SIG-M5 treated with dmso at 0.1 percent for 504 hours (cell line): ENCODE results near the gene FA2H.
"Not testable (repeated sequence)": the region's sequence is repeated elsewhere in the genome, so short reads cannot be mapped to it uniquely, and the experiment has no call there.

Source experiments
- DNase-seq: peaks from one replicate; lab custom pipeline; 2025; ENCODE audit not compliant: unreplicated experiment; lab: John Stamatoyannopoulos, UW

Gene FA2H, protein sequence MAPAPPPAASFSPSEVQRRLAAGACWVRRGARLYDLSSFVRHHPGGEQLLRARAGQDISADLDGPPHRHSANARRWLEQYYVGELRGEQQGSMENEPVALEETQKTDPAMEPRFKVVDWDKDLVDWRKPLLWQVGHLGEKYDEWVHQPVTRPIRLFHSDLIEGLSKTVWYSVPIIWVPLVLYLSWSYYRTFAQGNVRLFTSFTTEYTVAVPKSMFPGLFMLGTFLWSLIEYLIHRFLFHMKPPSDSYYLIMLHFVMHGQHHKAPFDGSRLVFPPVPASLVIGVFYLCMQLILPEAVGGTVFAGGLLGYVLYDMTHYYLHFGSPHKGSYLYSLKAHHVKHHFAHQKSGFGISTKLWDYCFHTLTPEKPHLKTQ

DNA sequence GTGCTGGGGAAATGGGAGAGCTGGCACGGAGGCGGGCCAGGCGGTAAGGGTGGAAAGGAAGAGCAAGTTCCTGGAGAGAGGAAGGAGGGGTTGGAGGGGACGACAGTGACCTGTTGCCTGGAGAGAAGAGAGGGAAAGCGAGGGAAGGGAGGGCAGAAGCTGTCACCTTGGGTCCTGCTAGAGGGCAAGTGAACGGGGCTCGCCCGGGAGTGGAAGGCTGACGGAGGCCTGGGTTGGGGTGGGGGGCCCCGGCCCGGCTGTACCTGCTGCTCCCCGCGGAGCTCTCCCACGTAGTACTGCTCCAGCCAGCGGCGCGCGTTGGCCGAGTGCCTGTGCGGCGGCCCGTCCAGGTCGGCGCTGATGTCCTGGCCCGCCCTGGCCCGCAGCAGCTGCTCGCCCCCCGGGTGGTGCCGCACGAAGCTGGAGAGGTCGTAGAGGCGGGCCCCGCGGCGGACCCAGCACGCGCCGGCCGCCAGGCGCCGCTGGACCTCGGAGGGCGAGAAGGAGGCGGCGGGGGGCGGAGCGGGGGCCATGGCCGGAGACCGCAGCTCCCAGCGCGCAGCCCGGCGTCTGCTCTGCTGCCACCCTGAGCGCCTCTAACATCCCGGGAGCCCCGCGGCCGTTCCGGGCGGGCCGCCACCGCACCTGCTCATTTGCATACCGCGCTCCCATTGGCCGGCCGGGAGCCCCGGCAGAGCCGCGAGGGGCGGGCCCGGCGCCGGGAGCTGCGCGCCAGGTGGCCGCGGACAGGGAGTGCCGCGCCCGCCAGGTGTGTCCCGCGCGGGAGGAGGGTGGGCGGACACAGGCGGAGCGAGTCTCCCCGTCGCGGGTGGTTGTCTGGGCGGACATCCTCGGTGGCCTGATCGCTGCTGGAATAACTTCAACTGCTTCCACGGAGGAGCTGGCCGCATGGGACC lies at the start of gene FA2H:
Gene FA2H, minus strand, starts transcription at position 598 of the 917 bp plus-strand sequence. Its CDS starts 65 bp downstream, at position 533.
- peak; percentile 62 for DNase-seq

DNA sequence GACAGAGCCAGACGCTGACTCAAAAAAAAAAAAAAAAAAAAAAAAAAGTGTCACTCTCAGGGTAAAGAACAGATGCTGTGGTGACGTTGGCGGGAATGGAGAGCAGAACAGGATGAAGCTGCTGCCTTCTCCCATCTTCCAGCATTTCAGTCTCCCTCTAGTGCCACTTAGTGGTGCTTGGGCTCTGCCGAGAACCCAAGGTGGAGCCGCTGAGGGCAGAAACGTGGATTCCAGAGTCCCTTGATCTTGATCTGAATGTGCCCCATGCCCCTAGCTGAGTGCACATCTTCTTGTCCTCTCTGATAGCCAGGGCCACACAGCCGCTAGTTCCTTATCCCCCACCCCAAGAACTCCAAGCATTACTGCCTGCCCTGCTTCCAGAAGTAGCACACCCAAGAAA lies 43.2 kb upstream of the FA2H start:
- no peak for DNase-seq

DNA sequence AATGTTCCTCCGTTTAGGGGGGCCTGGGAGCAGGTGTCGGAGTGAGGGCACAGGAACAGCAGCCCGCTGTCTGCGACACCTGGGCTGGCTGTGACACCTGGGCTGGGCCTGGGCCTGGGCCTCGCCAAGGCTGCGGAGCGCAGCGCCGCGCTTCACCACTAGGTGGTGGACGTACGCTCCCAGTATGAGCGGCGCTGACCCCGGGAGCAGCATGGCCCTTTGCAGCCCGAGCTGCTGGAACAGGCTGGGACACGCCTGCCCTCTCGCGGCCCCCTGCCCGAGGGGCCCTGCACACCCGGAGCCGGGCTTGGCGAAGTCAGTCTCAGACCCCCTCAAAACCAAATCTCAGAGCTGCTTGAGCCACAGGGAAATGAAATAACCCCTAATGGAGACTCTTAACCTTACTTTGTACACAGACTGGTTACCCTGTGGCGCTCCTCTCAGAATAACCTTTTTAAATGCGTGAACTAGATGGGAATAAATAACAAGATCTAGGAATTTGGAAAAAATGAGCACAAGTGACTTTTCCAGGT lies 38.6 kb upstream of the FA2H start:
- peak; percentile 48 for DNase-seq

DNA sequence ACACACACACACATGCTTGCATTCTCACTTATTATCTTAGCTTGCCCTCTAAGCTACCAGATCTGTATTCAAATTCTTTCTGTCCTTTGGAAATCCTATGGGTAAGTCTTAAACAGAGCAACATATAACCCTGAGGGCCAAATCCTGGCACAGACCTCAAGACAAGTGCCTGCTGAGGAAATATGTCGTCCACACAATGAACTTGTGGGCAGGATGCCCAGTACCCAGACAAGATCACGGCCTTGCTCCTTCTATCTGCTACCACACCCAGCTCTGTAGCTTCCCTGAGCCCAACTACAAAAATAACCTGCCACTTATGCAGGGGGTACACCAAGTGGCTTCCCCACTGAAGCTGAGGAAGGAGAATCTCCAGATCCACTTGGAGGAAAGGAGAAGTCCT lies 37.3 kb upstream of the FA2H start:
- no peak for DNase-seq

DNA sequence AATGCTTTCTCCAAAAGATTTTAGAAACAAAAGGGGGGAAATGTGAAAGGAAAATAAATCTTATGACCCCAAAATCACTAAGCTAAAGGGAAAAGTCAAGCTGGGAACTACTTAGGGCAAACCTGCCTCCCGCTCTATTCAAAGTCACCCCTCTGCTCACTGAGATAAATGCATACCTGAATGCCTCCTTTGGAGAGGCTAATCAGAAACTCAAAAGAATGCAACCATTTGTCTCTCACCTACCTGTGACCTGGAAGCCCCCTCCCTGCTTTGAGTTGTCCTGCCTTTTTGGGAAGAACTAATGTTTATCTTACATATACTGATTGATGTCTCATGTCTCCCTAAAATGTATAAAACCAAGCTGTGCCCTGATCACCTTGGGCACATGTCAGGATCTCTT lies 36.6 kb upstream of the FA2H start:
- DNase-seq: not testable (repeated sequence)

DNA sequence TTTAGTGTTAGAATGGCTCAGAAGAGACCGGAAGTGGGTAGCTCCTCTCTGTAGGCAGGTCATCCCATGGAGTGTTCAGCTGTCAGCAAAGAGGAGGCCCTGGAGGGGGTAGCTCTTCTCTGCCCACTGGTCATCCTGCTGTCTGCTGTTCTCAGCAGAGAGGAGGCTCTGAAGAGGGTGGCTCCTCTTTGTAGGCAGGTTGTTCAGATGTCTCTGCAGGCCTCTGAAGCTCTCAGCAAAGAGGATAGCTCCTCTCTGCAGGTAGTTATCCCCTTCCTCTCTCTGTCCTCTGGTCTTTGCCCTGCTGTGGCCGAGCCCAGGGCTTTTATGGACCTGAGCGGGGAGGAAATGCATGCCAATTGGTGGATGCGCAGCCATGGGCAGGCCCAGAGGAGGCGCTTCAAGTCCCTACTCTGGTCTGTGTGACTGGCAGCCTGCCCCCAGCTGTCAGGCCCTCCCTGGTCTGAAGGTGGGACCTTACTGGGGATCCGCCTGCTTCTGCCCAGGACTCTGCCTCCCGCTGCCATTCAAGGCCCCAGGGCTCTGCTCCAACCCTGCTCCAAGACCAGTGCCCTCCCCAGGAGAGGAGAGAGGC lies 32.5 kb upstream of the FA2H start:
- no peak for DNase-seq

DNA sequence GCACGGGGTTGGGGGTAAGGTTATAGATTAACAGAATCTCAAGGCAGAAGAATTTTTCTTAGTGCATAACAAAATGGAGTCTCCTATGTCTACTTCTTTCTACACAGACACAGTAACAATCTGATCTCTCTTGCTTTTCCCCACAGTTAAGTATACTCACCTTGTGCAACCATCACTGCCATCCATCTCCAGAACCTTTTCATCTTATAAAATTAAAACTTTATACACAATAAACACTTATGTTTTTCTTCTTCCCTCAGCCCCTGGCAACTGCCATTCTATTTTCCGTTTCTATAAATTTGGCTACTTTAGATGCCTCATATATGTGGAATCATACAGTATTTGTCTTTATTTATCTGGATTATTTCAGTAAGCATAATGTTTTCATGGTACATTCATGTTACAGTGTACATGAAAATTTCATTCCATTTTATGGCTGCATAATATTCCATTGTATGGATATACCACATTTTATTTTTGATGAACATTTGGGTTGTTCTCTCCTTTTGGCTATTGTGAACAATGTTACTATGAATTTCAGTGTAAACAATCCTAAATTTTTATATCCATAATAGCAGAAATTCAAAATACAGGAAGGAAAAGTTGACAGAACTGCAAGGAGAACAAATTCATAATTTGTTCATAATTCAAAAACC lies 25.7 kb upstream of the FA2H start:
- DNase-seq: no peak

DNA sequence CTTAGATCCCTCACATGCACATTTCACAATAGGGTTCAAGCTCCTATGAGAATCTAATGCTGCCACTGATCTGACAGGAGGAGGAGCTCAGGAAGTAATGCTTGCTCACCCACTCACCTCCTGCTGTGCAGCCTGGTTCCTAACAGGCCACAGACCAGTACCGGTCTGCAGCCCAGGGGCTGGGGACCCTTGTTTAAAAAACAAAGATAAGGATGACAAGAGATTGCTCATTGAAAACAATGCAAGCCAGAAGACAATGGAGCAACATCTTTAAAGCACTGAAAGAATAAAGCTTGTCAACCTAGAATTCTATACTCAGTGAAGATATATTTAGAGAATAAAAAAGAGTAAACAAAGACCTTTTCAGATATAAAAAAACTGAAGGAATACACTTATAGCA lies 22.8 kb upstream of the FA2H start:
- no peak for DNase-seq

DNA sequence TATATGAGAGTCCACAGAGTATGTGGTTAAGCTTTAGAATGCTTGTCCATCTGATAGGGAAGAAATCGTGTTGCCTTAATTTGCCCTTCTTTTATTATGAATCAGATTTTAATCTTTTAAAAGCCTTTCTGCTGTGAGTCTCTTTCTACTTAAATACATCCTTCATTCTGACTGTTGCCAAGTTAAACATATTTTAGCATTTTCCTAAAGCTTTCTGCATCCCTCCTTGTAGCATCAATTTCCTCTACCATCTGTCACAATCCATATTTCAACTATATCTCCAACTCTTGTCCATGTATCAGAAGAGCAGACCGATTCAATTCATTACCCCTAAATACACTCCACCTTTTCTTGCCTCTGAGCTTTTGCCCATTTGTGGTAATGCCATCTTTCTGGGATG lies 20.5 kb upstream of the FA2H start:
- DNase-seq: no peak

DNA sequence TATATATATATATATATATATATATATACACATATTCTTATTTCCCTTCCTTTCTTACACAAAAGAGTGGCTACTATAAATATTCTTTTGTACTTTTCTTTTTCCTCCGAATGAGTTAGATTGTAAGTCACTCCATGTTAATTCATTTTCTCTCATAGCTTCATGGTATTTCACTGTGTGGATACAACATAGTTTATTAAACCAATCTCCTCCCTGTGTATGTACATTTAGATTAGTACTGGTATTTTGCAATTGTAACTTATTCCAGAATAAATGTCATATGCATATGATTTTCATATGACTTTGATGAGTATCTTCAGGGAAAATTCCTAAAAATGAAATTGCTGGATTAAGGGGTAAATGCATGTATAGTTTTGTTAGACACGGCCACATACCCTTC lies 20.0 kb upstream of the FA2H start:
- no peak for DNase-seq

DNA sequence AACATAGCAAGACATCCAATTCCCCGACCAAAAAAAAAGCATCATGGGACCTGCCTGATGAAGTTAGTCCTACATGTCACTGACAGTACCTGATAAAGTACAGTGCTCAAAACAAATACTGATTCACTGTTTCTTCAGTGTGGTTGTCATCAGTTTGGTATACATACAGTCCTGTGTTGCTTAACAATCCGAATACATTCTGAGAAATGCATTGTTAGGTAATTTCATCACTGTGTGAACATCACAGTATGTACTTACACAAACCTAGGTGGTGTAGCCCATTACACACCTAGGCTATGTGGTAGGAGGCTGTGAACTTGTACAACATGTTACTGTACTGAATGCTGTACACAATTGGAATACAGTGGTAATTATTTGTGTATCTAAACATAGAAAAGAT lies 19.0 kb upstream of the FA2H start:
- no peak for DNase-seq

DNA sequence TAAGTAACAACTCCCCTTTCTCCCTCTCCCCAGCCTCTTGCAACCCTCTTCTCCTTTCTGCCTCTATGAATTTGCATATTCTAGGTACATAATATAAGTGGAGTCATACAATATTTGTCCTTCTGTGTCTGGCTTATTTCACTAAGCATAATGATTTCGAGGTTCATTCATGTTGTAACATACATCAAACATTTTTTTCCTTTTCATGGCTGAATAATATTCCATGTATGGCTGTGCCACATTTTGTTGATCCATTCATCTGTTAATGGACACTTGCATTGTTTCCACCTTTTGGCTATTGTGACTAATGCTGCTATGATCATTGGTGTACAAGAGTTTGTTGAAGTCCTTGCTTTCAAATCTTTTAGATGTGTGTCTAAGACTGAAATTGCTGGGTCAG lies 17.6 kb upstream of the FA2H start:
- DNase-seq: no peak

DNA sequence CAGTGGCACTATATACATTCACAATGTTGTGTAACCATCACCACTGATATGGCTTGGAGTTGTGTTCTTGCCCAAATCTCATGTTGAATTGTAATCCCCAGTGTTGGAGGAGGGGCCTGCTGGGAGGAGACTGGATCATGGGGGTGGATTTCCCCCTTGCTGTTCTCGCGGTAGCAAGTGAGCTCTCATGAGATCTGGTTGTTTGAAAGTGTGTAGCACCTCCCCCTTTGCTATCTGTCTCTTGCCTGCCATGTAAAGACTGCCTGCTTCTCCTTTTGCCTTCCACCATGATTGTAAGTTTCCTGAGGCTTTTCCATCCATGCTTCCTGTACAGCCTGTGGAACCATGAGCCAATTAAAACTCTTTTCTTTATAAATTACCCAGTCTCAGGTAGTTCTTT lies 17.1 kb upstream of the FA2H start:
- not testable (repeated sequence) for DNase-seq

DNA sequence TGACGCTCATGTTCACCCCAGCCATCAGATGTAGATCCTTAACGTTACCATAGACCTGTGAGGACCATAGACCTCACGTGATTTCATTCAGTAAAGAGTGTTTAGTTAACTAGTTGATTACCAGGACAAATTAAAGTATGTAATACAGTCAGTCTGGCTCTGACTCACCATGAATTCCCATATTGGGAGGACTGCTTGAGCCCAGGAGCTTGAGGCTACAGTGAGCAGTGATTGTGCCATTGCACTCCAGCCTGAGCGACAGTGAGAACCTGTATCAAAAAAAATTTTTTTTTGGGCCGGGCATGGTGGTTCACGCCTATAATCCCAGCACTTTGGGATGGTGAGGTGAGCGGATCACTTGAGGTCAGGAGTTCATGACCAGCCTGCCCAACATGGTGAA lies 13.5 kb upstream of the FA2H start:
- no peak for DNase-seq

DNA sequence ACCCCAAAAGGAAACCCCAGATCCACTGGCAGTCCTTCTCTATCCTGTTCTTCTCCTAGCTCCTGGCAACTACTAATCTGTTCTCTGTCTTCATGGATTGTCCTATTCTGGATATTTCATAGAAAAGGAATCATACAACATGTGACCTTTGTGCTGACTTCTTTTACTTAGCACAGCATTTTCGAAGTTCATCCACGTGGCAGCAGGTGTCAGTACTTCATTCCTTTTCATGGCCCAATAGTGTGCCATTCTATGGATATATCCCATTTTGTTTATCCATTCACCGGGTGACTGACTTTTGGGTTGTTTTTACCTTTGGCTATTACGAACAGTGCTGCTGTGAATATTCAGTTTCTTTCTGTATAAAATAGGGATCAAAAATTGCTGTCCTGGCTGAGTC lies 10.4 kb upstream of the FA2H start:
- no peak for DNase-seq

DNA sequence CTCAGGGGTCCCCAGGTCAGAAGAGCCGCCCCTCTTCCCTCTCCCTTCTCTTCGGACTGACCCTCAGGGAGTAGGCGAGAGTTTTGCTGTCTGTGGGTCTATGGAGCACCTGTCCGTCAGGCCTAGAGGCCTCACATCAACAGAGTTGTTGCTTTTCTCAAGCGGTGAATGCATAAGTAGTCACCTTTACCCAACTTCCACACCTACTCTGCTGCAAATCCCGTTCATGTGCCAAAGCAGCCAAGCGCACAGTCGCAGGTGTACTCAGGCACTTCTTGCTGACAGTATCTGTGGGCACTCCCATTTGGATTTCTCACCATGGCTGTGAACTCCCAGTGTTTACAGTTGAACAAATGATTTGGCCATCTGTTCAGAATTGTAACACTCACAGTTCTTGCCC lies 4.0 kb upstream of the FA2H start:
- no peak for DNase-seq

DNA sequence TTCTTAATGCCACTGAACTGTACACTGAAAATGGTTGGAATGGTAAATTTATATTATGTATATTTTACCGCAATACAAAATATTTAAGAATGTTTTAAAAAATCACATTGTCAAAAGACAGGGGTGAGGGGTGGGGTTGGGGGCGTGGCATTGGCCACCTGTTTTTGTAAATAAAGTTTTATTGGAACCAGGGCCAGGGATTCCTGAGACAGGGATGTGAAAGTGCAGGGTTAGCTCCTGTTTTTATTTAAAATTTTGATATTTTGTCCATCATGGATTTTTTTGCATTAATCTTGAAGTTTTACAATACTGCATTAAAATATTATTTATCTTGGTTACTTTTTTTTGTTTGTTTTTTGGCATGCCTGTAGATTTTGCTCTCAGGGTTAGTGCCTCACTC lies 2.3 kb upstream of the FA2H start:
- DNase-seq: no peak

DNA sequence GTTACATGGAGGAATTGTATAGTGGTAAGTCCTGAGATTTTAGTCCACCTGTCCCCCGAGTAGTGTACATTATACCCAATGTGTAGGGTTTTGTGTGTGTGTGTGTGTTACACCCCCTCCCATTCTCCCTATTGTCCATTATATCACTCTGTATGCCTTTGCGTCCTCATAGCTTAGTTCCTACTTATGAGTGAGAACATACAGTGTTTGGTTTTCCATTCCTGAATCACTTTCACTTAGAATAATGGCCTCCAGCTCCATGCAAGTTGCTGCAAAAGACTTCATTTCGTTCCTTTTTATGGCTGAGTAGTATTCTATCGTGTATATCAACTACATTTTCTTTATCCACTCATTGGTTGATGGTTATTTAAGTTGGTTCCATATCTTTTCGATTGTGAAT lies 635 bp upstream of the FA2H start:
- DNase-seq: no peak

DNA sequence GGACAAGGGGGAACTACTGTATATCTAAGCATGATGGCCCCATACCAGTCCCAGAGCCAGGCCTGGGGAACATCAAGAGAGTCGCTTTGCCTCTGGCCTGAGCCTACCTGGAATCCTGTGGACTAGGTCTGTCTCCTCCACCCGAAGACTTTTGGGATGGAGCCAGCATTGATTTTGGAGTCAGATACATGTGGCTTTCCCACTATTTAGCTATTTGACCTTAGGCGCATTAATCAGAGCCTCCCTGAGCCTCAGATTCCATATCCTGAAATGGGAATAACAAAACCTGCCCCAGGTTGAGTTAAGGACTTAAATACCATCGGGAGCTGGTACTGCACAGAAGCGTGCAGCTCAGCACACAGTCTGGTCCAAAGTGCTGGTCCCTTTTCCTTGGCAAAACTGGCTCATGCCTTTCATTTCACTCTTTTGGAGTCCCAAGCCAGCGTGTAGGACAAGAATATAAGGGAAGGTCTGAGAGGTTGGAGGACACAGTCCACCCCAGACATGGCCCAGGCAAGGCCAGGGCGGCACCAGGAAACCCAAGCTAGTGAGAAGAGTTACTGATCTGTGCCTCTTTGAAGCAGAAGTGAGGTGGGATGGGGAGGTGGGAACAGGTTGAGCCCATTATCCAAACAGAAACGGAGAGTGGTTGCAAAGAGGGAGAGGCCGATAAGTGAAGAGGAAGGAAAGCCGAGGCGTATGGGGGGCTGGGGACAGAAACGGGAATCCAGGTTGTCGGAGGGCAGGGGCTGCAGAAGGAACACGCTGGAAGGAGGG lies 986 bp downstream of the FA2H start:
- DNase-seq: no peak

DNA sequence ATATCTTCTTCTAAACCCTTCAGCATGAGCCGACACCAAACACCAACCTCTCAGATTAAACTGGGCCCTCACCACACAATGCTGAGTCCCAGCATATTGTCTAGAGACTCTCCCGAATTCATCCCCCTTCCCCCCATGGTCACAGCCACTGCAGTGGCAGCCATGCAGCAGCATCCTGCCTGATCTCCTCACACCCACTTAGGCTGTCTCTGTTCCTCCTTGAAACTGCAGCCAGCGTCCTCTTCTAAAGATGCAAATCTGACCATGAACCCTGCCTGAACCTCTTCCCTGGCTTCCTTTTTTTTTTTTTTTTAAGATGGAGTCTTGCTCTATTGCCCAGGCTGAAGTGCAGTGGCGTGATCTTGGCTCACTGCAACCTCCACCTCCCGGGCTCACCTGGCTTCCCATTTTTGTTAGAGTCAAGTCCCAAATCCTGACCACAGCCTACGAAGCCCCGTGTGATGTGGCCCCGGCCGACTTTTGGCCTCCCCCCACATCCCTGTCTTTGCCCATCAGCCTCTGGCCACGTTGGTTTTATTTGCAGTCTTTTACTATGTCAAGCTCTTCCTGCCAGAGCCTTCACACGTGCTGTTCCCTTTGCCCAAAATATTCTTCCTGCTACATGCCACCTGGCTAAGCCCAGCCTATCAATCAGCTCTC lies 2.8 kb downstream of the FA2H start:
- no peak for DNase-seq
